HepG2 (cell line): ENCODE measurements around the gene TBCD. TPM values are rescaled to one million over a fixed set of nuclear protein-coding genes. Genes with fewer than 3 reads are reported as not detected.

Source experiments
- DPF2 ChIP-seq: sonication (generic); formaldehyde crosslinking; IDR thresholded peaks from 2 replicates; pipeline ENCODE4 v1.4.0; 2020; ENCODE audit warnings: mild to moderate bottlenecking, low read depth, missing genetic modification reagents, borderline replicate concordance
- HMG20B ChIP-seq: conservative IDR thresholded peaks from 2 replicates; pipeline ENCODE4 v1.6.1; 2016; ENCODE audit warnings: missing genetic modification reagents, missing compliant biosample characterization
- POLR2A ChIP-seq, 2 experiments: IDR thresholded peaks; 2 replicates each; pipeline ENCODE4 v1.6.1; 2011; ENCODE audit warnings: low read depth in 2 of 2, low read length in 2 of 2, mild to moderate bottlenecking in 1 of 2, moderate library complexity in 1 of 2; ENCODE audit not compliant: insufficient read depth in 1 of 2
- POLR2AphosphoS5 ChIP-seq: IDR thresholded peaks from 2 replicates; pipeline ENCODE4 v1.6.1; 2012; ENCODE audit warnings: low read depth, low read length
- SMYD3 ChIP-seq: sonication (generic); formaldehyde crosslinking; IDR thresholded peaks from 2 replicates; pipeline ENCODE4 v1.8.1; 2023; ENCODE audit warnings: mild to moderate bottlenecking, missing genetic modification reagents
- ZNF296 ChIP-seq: sonication (generic); formaldehyde crosslinking; conservative IDR thresholded peaks from 2 replicates; pipeline ENCODE4 v1.5.0; 2020; ENCODE audit warnings: mild to moderate bottlenecking, missing genetic modification reagents
- ZNF331 ChIP-seq: sonication (generic); formaldehyde crosslinking; IDR thresholded peaks from 2 replicates; pipeline ENCODE4 v1.4.0; 2020; ENCODE audit warnings: missing genetic modification reagents
- ZNF614 ChIP-seq: IDR thresholded peaks from 2 replicates; pipeline ENCODE4 v1.6.1; 2018; ENCODE audit warnings: missing biosample characterization, missing genetic modification reagents, inconsistent platforms, borderline replicate concordance
- ZNF737 ChIP-seq: sonication (generic); formaldehyde crosslinking; IDR thresholded peaks from 2 replicates; pipeline ENCODE4 v1.5.0; 2020; ENCODE audit warnings: missing genetic modification reagents, mild to moderate bottlenecking, borderline replicate concordance
- ZNF772 ChIP-seq: sonication (generic); formaldehyde crosslinking; IDR thresholded peaks from 2 replicates; pipeline ENCODE4 v1.5.0; 2020; ENCODE audit warnings: mild to moderate bottlenecking, missing genetic modification reagents
- polyA plus RNA-seq, 8 experiments: library from polyadenylated mRNA; depleted of rRNA in 3 of 8; stranded (reverse) in 7 of 8; unstranded in 1 of 8; fragments of >200 nt; fragmentation: Illumina TruSeq in 4 of 8; extraction: Trizol in 4 of 8; gene quantifications; 2 replicates each; pipeline versions ENCODE4 v1.2.1 to v1.2.3, GENCODE V29; 2011 to 2016; ENCODE audit warnings: low read depth in 4 of 8, missing spikeins in 1 of 8, mixed read lengths in 1 of 8; ENCODE audit not compliant: insufficient read depth in 1 of 8
- total RNA-seq, 5 experiments: library from RNA; depleted of rRNA; stranded (reverse); fragments of >200 nt; fragmentation: Illumina TruSeq; extraction: Trizol; gene quantifications; 2 replicates each; pipeline ENCODE4 v1.2.3, GENCODE V29; 2016; ENCODE audit warnings: low read depth in 1 of 5
- TF ChIP-seq, protein P1 (sequence below), 2 experiments: fragments of 450-650 bp in 1 of 2; sonication (generic) in 1 of 2; formaldehyde crosslinking in 1 of 2; IDR thresholded peaks; 2 replicates each; pipeline versions ENCODE4 v1.6.1 to v1.8.0; 2016 to 2022; ENCODE audit warnings: antibody characterized with exemption in 1 of 2, mild to moderate bottlenecking in 1 of 2, missing genetic modification reagents in 1 of 2
- TF ChIP-seq, protein P2 (sequence below): sonication (generic); formaldehyde crosslinking; IDR thresholded peaks from 2 replicates; pipeline ENCODE4 v1.4.0; 2020; ENCODE audit warnings: mild to moderate bottlenecking, missing genetic modification reagents
- TF ChIP-seq, protein P3 (sequence below), 2 experiments: sonication (generic) in 1 of 2; formaldehyde crosslinking in 1 of 2; IDR thresholded peaks; 2 replicates each; pipeline versions ENCODE4 v1.5.1 to v1.6.1; 2011 to 2020; ENCODE audit warnings: borderline replicate concordance in 1 of 2, low read depth in 1 of 2, low read length in 1 of 2, mild to moderate bottlenecking in 1 of 2, missing genetic modification reagents in 1 of 2, moderate library complexity in 1 of 2
- TF ChIP-seq, protein P4 (sequence below): sonication (generic); formaldehyde crosslinking; IDR thresholded peaks from 2 replicates; pipeline ENCODE4 v1.5.0; 2020; ENCODE audit warnings: mild to moderate bottlenecking, missing genetic modification reagents

TBCD gene
- total and polyA plus RNA-seq, 2 of the 13 experiments (the other 11 are each of a cell fraction or from before 2014, with no cell fraction given), result 33.9 to 54.8 TPM

DNA sequence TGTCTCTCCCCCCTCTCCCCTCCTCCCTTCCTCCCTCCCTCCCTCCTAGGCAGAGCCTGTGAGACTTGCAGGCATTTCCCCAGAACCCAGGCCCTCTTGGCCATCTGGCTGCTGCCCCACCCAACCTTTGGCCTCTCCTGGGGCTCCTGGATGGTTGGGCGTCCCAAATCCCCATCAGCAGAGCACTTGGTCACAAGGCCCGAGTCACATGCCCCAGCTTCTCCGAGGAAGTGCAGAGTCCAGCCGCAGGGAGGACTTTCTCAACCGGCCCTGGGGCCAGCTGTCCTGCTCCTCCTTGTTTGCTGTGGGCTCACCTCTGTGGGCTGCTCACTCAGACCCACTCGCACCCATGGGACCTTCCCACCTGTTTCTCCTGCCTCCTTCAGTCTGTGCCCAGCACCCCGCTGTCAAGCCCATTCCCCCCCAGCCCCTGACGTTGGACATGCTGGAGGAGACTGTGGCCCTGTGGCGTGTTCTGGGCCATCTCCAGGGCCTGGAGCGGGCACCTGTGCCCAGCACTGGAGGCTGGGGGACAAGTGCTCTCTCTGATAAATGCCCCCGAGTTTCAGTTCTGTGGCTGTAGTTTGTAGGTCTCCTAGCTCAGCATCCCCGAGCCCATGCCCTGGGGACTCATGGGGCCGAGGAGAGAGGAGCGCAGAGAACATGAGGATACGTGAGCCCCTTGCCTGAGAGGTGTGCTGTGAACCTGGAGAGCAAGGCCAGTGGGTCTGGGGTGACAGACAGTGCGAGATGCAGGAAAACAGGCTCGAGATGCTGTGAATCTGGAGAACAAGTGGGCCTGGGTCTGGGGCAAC is 130.2 kb downstream of the TBCD start (continued):
- TF ChIP-seq, protein P1, sequence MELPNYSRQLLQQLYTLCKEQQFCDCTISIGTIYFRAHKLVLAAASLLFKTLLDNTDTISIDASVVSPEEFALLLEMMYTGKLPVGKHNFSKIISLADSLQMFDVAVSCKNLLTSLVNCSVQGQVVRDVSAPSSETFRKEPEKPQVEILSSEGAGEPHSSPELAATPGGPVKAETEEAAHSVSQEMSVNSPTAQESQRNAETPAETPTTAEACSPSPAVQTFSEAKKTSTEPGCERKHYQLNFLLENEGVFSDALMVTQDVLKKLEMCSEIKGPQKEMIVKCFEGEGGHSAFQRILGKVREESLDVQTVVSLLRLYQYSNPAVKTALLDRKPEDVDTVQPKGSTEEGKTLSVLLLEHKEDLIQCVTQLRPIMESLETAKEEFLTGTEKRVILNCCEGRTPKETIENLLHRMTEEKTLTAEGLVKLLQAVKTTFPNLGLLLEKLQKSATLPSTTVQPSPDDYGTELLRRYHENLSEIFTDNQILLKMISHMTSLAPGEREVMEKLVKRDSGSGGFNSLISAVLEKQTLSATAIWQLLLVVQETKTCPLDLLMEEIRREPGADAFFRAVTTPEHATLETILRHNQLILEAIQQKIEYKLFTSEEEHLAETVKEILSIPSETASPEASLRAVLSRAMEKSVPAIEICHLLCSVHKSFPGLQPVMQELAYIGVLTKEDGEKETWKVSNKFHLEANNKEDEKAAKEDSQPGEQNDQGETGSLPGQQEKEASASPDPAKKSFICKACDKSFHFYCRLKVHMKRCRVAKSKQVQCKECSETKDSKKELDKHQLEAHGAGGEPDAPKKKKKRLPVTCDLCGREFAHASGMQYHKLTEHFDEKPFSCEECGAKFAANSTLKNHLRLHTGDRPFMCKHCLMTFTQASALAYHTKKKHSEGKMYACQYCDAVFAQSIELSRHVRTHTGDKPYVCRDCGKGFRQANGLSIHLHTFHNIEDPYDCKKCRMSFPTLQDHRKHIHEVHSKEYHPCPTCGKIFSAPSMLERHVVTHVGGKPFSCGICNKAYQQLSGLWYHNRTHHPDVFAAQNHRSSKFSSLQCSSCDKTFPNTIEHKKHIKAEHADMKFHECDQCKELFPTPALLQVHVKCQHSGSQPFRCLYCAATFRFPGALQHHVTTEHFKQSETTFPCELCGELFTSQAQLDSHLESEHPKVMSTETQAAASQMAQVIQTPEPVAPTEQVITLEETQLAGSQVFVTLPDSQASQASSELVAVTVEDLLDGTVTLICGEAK (IDR thresholded peaks at IDR 0.05), result no peak
- TF ChIP-seq, protein P1 (CRISPR knock-in tag; IDR thresholded peaks at IDR 0.05), result no peak
- no peak for TF ChIP-seq ZNF296 (CRISPR knock-in tag)
- peak; percentile 59; the same call in 1 of the 2 replicates for TF ChIP-seq DPF2
- TF ChIP-seq SMYD3 (CRISPR knock-in tag), result no peak
- TF ChIP-seq, protein P2, sequence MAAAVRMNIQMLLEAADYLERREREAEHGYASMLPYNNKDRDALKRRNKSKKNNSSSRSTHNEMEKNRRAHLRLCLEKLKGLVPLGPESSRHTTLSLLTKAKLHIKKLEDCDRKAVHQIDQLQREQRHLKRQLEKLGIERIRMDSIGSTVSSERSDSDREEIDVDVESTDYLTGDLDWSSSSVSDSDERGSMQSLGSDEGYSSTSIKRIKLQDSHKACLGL (CRISPR knock-in tag), result 0 out of 2 replicates have a peak, but pooled peaks have one; percentile 42
- no peak for TF ChIP-seq POLR2AphosphoS5
- TF ChIP-seq ZNF737 (CRISPR knock-in tag), result no peak
- TF ChIP-seq POLR2A (IDR thresholded peaks at IDR 0.05; ENCODE audit: insufficient read depth in 1 of 2, low read depth in 2 of 2, low read length in 2 of 2), result no peak
- no peak for TF ChIP-seq ZNF772 (CRISPR knock-in tag)
- TF ChIP-seq, protein P3, sequence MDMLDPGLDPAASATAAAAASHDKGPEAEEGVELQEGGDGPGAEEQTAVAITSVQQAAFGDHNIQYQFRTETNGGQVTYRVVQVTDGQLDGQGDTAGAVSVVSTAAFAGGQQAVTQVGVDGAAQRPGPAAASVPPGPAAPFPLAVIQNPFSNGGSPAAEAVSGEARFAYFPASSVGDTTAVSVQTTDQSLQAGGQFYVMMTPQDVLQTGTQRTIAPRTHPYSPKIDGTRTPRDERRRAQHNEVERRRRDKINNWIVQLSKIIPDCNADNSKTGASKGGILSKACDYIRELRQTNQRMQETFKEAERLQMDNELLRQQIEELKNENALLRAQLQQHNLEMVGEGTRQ (IDR thresholded peaks at IDR 0.05; ENCODE audit: low read depth, low read length), result peak; percentile 90
- TF ChIP-seq, protein P3 (CRISPR knock-in tag; IDR thresholded peaks at IDR 0.05; ENCODE audit: borderline replicate concordance), result peak; percentile 90; the same call in 1 of the 2 replicates
- TF ChIP-seq ZNF331, result peak; percentile 72; the same call in 1 of the 2 replicates
- peak; percentile 77; the same call in 1 of the 2 replicates for TF ChIP-seq ZNF614
- 0 out of 2 replicates have a peak, but pooled peaks have one; percentile 54 for TF ChIP-seq HMG20B (CRISPR knock-in tag)
- TF ChIP-seq, protein P4, sequence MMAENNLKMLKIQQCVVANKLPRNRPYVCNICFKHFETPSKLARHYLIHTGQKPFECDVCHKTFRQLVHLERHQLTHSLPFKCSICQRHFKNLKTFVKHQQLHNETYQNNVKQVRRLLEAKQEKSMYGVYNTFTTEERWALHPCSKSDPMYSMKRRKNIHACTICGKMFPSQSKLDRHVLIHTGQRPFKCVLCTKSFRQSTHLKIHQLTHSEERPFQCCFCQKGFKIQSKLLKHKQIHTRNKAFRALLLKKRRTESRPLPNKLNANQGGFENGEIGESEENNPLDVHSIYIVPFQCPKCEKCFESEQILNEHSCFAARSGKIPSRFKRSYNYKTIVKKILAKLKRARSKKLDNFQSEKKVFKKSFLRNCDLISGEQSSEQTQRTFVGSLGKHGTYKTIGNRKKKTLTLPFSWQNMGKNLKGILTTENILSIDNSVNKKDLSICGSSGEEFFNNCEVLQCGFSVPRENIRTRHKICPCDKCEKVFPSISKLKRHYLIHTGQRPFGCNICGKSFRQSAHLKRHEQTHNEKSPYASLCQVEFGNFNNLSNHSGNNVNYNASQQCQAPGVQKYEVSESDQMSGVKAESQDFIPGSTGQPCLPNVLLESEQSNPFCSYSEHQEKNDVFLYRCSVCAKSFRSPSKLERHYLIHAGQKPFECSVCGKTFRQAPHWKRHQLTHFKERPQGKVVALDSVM (CRISPR knock-in tag), result no peak
